Measurements from ENCODE around the gene PRKAR1A.

The PRKAR1A gene

GRCh38 chr17:68595986-68596385 lies 83.8 kb downstream of the PRKAR1A start:
- Histone ChIP-seq H3K4me3 (replicated peaks; ENCODE audit: low read depth, low read length) (no peak overlapping the region), H3K36me3 (ENCODE audit: control insufficient read depth, insufficient read depth, low read length) (no peaks in the 10 kb centered on the region)

GRCh38 chr17:68596411-68596945 lies 84.2 kb downstream of the PRKAR1A start:
- no peak for DNase-seq (ENCODE audit: extremely low read depth, insufficient read length)
- H3K36me3 ChIP-seq (ENCODE audit: control insufficient read depth, insufficient read depth, low read length), result no peaks in the 10 kb centered on the region
- no peak overlapping the region for H3K4me3 ChIP-seq (replicated peaks; ENCODE audit: low read depth, low read length)
- TF ChIP-seq, protein P1, sequence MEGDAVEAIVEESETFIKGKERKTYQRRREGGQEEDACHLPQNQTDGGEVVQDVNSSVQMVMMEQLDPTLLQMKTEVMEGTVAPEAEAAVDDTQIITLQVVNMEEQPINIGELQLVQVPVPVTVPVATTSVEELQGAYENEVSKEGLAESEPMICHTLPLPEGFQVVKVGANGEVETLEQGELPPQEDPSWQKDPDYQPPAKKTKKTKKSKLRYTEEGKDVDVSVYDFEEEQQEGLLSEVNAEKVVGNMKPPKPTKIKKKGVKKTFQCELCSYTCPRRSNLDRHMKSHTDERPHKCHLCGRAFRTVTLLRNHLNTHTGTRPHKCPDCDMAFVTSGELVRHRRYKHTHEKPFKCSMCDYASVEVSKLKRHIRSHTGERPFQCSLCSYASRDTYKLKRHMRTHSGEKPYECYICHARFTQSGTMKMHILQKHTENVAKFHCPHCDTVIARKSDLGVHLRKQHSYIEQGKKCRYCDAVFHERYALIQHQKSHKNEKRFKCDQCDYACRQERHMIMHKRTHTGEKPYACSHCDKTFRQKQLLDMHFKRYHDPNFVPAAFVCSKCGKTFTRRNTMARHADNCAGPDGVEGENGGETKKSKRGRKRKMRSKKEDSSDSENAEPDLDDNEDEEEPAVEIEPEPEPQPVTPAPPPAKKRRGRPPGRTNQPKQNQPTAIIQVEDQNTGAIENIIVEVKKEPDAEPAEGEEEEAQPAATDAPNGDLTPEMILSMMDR (IDR thresholded peaks at IDR 0.05; ENCODE audit: insufficient read depth, low read length, poor library complexity, severe bottlenecking), result no peak
- peaks cover 3% of the 10 kb centered on the region; the same call in 1 of the 2 replicates for H3K27me3 ChIP-seq (replicated peaks; ENCODE audit: control insufficient read depth, insufficient read depth, low read length)

More at GRCh38 chr17:68595986-68596385, 83.8 kb downstream of the PRKAR1A start:
- H3K27me3 ChIP-seq (replicated peaks; ENCODE audit: control insufficient read depth, insufficient read depth, low read length), result peaks cover 3% of the 10 kb centered on the region; the same call in 1 of the 2 replicates
- DNase-seq (ENCODE audit: extremely low read depth, insufficient read length), result no peak
- TF ChIP-seq, protein P1 (IDR thresholded peaks at IDR 0.05; ENCODE audit: insufficient read depth, low read length, poor library complexity, severe bottlenecking), result no peak

DNA sequence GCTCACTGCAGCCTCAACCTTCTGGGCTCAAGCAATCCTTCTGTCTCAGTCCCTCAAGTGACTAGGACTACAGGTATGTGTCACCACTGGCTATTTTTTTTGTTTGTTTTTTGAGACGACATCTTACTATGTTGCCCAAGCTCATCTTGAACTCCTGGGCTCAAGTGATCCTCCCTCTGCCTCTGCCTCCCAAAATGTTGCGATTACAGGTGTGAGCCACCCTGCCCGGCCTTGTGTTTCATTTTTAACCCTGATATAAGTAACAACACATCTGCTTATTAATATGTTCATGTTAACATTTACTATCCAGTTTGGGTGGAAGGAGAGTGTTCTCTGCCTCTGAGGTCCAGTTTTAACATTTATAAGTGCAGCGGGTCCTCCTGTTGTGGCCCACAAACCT lies 85.8 kb downstream of the PRKAR1A start:
- TF ChIP-seq, protein P1 (IDR thresholded peaks at IDR 0.05; ENCODE audit: insufficient read depth, low read length, poor library complexity, severe bottlenecking), result no peak
- DNase-seq (ENCODE audit: extremely low read depth, insufficient read length), result no peak
- Histone ChIP-seq H3K4me3 (replicated peaks; ENCODE audit: low read depth, low read length) (no peak overlapping the region), H3K27me3 (replicated peaks; ENCODE audit: control insufficient read depth, insufficient read depth, low read length) (peaks cover 3% of the 10 kb centered on the region; the same call in 1 of the 2 replicates), H3K36me3 (ENCODE audit: control insufficient read depth, insufficient read depth, low read length) (no peaks in the 10 kb centered on the region)

DNA sequence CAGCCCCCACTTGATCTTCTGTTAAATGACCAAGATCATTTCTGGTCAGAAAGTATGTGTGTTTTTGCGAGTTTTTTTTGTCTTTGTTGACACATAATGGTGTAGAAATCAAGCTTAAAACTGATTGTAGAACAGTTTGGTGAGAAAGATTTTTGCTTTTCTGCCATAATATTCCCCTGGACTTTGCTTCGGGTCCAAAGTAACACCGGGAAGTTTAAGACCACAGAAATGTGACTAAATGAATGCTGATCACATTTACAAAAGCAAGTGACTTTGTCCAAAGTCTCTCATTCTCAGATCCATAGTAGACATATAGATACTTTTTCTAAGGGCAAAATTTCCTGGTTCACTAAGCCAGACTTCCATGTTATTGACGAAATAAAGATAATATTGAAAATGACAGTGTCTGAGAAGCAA lies 86.3 kb downstream of the PRKAR1A start:
- H3K27me3 ChIP-seq (replicated peaks; ENCODE audit: control insufficient read depth, insufficient read depth, low read length), result peaks cover 3% of the 10 kb centered on the region
- TF ChIP-seq, protein P1 (IDR thresholded peaks at IDR 0.05; ENCODE audit: insufficient read depth, low read length, poor library complexity, severe bottlenecking), result no peak
- no peak overlapping the region for H3K4me3 ChIP-seq (replicated peaks; ENCODE audit: low read depth, low read length)
- DNase-seq (ENCODE audit: extremely low read depth, insufficient read length), result no peak
- no peaks in the 10 kb centered on the region for H3K36me3 ChIP-seq (ENCODE audit: control insufficient read depth, insufficient read depth, low read length)

DNA sequence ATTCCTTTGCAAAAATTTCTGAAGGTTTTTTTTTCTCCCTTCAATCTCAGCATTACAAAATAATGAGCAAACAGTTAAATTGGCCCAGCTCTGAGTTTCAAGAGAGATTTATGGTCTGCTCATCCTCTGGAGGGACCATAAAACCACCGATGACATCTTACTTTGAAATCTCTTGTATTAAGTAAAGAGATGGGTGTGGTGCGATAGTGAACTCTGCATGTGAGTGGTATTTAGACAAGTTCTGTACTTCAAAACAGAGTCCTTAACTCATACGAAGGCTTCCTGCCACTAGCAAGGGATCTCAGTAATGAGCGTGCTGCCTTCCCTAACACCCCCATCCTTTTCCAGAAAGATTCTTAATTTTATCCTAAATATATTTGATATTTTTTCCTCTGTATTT lies 86.9 kb downstream of the PRKAR1A start:
- TF ChIP-seq, protein P1 (IDR thresholded peaks at IDR 0.05; ENCODE audit: insufficient read depth, low read length, poor library complexity, severe bottlenecking), result no peak
- H3K36me3 ChIP-seq (ENCODE audit: control insufficient read depth, insufficient read depth, low read length), result no peaks in the 10 kb centered on the region
- no peak for DNase-seq (ENCODE audit: extremely low read depth, insufficient read length)
- peaks cover 3% of the 10 kb centered on the region for H3K27me3 ChIP-seq (replicated peaks; ENCODE audit: control insufficient read depth, insufficient read depth, low read length)
- no peak overlapping the region for H3K4me3 ChIP-seq (replicated peaks; ENCODE audit: low read depth, low read length)
